Pancreas (tissue), 10 donors: Measurements from ENCODE around the gene FAM151B. TPM values are rescaled to one million over a fixed set of nuclear protein-coding genes. Genes with fewer than 3 reads are reported as not detected.
"Not testable (repeated sequence)": the region's sequence is repeated elsewhere in the genome, so short reads cannot be mapped to it uniquely, and the experiment has no call there.

ENCODE experiments used
- ATAC-seq, 4 donors: fragments of 200-7000 bp; cut with Tn5 transposase; one replicate each; pipeline versions ENCODE4 v1.8.0 to v1.9.1; 2020; ENCODE audit warnings: mild to moderate bottlenecking in 4 of 4, moderate library complexity in 4 of 4
- DNase-seq, 6 donors: peaks; one replicate each; pipeline ENCODE4 v3.0.0-alpha.2; 2020
- FAIRE-seq: peaks from 2 replicates; lab custom pipeline; 2012; peaks lifted over from hg19 to GRCh38; lab: Jason Lieb, UNC
- H3K27ac ChIP-seq, 4 donors: fragments of 200-600 bp; sonication (generic); 1 replicate in 3 of 4; 2 replicates in 1 of 4; pipeline versions ENCODE4 v1.5.0 to v1.8.0; 2020
- H3K27me3 ChIP-seq, 4 donors: fragments of 200-600 bp; one replicate each; pipeline ENCODE4 v1.8.0; 2021
- H3K36me3 ChIP-seq, 3 donors: fragments of 200-600 bp; sonication (generic) in 1 of 3; one replicate each; pipeline versions ENCODE4 v1.5.0 to v1.8.0; 2020 to 2021
- H3K4me1 ChIP-seq, 3 donors: fragments of 200-600 bp; one replicate each; pipeline ENCODE4 v1.8.0; 2021
- H3K4me3 ChIP-seq, 4 donors: fragments of 200-600 bp; sonication (generic) in 2 of 4; one replicate each; pipeline versions ENCODE4 v1.5.0 to v1.8.0; 2020 to 2021
- H3K9me3 ChIP-seq, 4 donors: fragments of 200-600 bp; one replicate each; pipeline ENCODE4 v1.8.0; 2021
- WGBS, 2 donors: extraction: QIAGEN DNeasy Blood & Tissue Kit; methylation state at CpG; one replicate each; pipeline ENCODE4 v1.1.7; 2013; 5-methylcytosine and 5-hydroxymethylcytosine counted together
- intact Hi-C, 3 donors: fragments of 100-400 bp; cut with DNase I; formaldehyde crosslinking; loops; one replicate each; pipeline versions ENCODE4 v1.11.1 to v1.14.2; 2022
- polyA plus RNA-seq, 2 donors: library from polyadenylated mRNA; stranded (reverse); fragments of 200-250 nt; gene quantifications; one replicate each; pipeline ENCODE4 v1.2.3, GENCODE V29; 2013
- total RNA-seq, 6 donors: library from RNA; stranded (reverse); fragmentation: NEBNext Ultra II Directional in 4 of 6; extraction: Animal tissue kit (Norgen Biotek cat#: 25700) in 4 of 6; gene quantifications; one replicate each; pipeline versions ENCODE4 v1.2.1 to v1.2.4, GENCODE V29; 2021 to 2023
- TF ChIP-seq, protein P1 (sequence below), 4 donors: fragments of 200-600 bp; sonication (generic) in 3 of 4; IDR thresholded peaks; one replicate each; pipeline versions ENCODE4 v1.5.0 to v1.8.0; 2021; ENCODE audit warnings: antibody characterized with exemption in 4 of 4
- donor health status: healthy with polysubstance abuse.
- donor health status: DM: no; HTN: no; CAD: no; lungs with moderate emphysema.
- donor health status: DM: no; HTN: no; CAD: no.
- donor health status: control.
- donor health status: control.
- donor health status: Bipolar disorder and iron deficiency.
- donor health status: DM: yes; HTN: yes; CAD: no.
- donor health status: DM: no; HTN: no; CAD: no.
- donor health status: DM: no; HTN: no; CAD: no.
- donor health status: DM: yes; HTN: yes; CAD: no.

The FAM151B gene
- total and polyA plus RNA-seq, 8 donors = 0.49 to 2.5 (median 1.6) TPM

GRCh38 chr5:80576383-80576782 lies 88.5 kb downstream of the FAM151B start:
- Histone ChIP-seq H3K27ac (no peak overlapping the region), H3K36me3 (no peaks in the 10 kb centered on the region), H3K9me3 (no peaks in the 10 kb centered on the region), H3K4me3 (no peak overlapping the region), H3K4me1 (no peaks in the 10 kb centered on the region), H3K27me3 (peaks cover 0 to 7% (median 0%) of the 10 kb centered on the region in 4 donors)
- intact Hi-C loops = no loop called here
- DNase-seq = no peak
- 74 to 80% methylated on average over 5 of the region's 5 CpGs for WGBS, 2 donors
- TF ChIP-seq, protein P1, sequence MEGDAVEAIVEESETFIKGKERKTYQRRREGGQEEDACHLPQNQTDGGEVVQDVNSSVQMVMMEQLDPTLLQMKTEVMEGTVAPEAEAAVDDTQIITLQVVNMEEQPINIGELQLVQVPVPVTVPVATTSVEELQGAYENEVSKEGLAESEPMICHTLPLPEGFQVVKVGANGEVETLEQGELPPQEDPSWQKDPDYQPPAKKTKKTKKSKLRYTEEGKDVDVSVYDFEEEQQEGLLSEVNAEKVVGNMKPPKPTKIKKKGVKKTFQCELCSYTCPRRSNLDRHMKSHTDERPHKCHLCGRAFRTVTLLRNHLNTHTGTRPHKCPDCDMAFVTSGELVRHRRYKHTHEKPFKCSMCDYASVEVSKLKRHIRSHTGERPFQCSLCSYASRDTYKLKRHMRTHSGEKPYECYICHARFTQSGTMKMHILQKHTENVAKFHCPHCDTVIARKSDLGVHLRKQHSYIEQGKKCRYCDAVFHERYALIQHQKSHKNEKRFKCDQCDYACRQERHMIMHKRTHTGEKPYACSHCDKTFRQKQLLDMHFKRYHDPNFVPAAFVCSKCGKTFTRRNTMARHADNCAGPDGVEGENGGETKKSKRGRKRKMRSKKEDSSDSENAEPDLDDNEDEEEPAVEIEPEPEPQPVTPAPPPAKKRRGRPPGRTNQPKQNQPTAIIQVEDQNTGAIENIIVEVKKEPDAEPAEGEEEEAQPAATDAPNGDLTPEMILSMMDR (IDR thresholded peaks at IDR 0.05) = no peak
- no peak for ATAC-seq
- no peak for FAIRE-seq

DNA sequence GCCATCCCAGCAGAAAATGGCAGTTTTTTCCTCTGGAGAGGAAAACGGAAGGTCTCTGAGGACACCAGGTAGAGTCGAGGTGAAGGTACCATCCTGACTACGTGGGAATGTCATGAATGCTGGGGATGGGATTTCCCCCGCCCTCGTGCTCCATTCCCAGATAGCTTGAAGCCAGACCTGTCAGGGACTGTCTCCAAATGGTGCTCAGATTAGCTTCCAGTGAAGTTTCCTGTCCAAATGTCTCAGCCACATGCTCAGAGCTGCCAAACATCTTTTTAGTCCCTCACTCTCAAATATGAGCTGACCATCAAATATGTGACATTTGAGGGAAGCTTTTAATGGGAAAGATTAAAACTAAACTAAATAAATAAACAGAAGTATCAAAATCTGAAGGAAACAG lies 89.8 kb downstream of the FAM151B start:
- no peak for FAIRE-seq
- no peak overlapping the region for H3K27ac ChIP-seq
- 17 to 22% methylated on average over 5 of the region's 5 CpGs for WGBS, 2 donors

DNA sequence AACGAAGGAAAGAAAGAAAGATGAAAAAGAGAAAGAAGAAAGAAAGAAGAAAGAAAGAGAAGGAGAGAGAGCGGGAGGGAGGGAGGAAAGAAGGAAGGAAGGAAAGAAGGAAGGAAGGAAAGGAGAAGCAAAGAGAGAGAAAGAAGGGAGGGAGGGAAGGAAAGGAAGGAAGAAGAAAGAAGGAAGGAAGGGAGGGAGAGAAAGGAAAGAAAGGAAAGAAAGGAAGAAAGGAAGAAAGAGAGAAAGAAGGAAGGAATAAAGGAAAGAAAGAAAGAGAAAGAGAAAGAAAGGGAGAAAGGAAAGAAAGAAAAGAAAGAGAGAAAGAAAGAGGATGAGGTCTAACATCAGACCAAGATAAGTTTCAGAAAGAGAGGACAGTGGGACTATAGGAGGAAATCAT lies 91.2 kb downstream of the FAM151B start:
- TF ChIP-seq, protein P1 (IDR thresholded peaks at IDR 0.05) = no peak
- intact Hi-C loops = no loop called here
- H3K36me3 ChIP-seq = no peaks in the 10 kb centered on the region
- no peak for FAIRE-seq
- no peaks in the 10 kb centered on the region for H3K9me3 ChIP-seq
- H3K4me1 ChIP-seq = no peaks in the 10 kb centered on the region
- no peak for DNase-seq
- no peak for ATAC-seq
- H3K27ac ChIP-seq = no peak overlapping the region
- no peak overlapping the region for H3K4me3 ChIP-seq
- 81 to 92% methylated on average over 2 of the region's 2 CpGs for WGBS, 2 donors
- H3K27me3 ChIP-seq = no peaks in the 10 kb centered on the region

More for the DNA sequence above, 89.8 kb downstream of the FAM151B start:
- H3K9me3 ChIP-seq = no peaks in the 10 kb centered on the region
- intact Hi-C loops = no loop called here
- no peaks in the 10 kb centered on the region for H3K36me3 ChIP-seq
- peaks cover 0 to 7% (median 0%) of the 10 kb centered on the region in 4 donors for H3K27me3 ChIP-seq
- H3K4me3 ChIP-seq = no peak overlapping the region
- no peaks in the 10 kb centered on the region for H3K4me1 ChIP-seq
- DNase-seq (no peak), ATAC-seq (no peak)
- TF ChIP-seq, protein P1 (IDR thresholded peaks at IDR 0.05) = no peak

GRCh38 chr5:80580291-80580690 lies 92.4 kb downstream of the FAM151B start:
- H3K9me3 ChIP-seq, intact Hi-C loops, H3K27ac ChIP-seq, H3K4me3 ChIP-seq, H3K27me3 ChIP-seq, H3K36me3 ChIP-seq, ATAC-seq, DNase-seq, H3K4me1 ChIP-seq, FAIRE-seq: not testable (repeated sequence)
- 79 to 89% methylated on average over 3 of the region's 3 CpGs for WGBS, 2 donors

- H3K36me3 ChIP-seq = no peaks in the 10 kb centered on the region
- H3K4me3 ChIP-seq = no peak overlapping the region
- H3K27ac ChIP-seq = no peak overlapping the region
- FAIRE-seq = no peak
- H3K9me3 ChIP-seq = no peaks in the 10 kb centered on the region
- TF ChIP-seq, protein P1 (IDR thresholded peaks at IDR 0.05) = no peak
- intact Hi-C loops = no loop called here
- no peaks in the 10 kb centered on the region for H3K27me3 ChIP-seq
- ATAC-seq = no peak
- 77 to 89% methylated on average over 6 of the region's 6 CpGs for WGBS, 2 donors
- no peaks in the 10 kb centered on the region for H3K4me1 ChIP-seq
- no peak for DNase-seq
These were observed 96.9 kb downstream of the FAM151B start for GRCh38 chr5:80584770-80585169.
